HepG2 (cell line): ENCODE results near the gene ZFP1. TPM values are rescaled to one million over a fixed set of nuclear protein-coding genes. Genes with fewer than 3 reads are reported as not detected.

Source experiments
- ATAC-seq: fragments of 200-7000 bp; cut with Tn5 transposase; 3 replicates; pipeline ENCODE4 v1.9.1; 2020; ENCODE audit warnings: mild to moderate bottlenecking, moderate library complexity
- Bru-seq: library from RNA; stranded (reverse); fragments of 400-500 nt; gene quantifications from one replicate; lab custom pipeline; 2021; lab: Mats Ljungman, UMichigan
- BruChase-seq, 2 experiments: library from RNA; stranded (reverse); fragments of 400-500 nt; gene quantifications; one replicate each; lab custom pipeline; 2021; lab: Mats Ljungman, UMichigan
- BruUV-seq: library from RNA; stranded (reverse); fragments of 400-500 nt; replicated peaks from 2 replicates; lab custom pipeline; 2021; lab: Mats Ljungman, UMichigan
- CTCF ChIA-PET: fragments of 300-600 bp; formaldehyde crosslinking; extraction: SDS; loops from one replicate; lab custom pipeline; 2021; ENCODE audit warnings: low total read pairs, inconsistent platforms, low intra/inter-chr PET ratio; lab: Yijun Ruan, JAX
- POLR2A ChIA-PET: fragments of 350-600 bp; sonication (Branson Sonifier 250); formaldehyde crosslinking; loops from one replicate; lab custom pipeline; 2020; ENCODE audit warnings: antibody characterized with exemption, inconsistent platforms; lab: Yijun Ruan, JAX
- DNase-seq: peaks from one replicate; pipeline ENCODE4 v3.0.0-alpha.2; 2015; ENCODE audit warnings: low spot score
- FAIRE-seq: peaks from 3 replicates; lab custom pipeline; 2011; peaks lifted over from hg19 to GRCh38; lab: Jason Lieb, UNC
- H2AFZ ChIP-seq: one replicate; pipeline ENCODE4 v1.6.1; 2011; ENCODE audit warnings: low read length, inconsistent platforms
- H3K27ac ChIP-seq: fragments of 300-600 bp; 3 replicates; pipeline ENCODE4 v1.8.0; 2011; ENCODE audit warnings: mixed run types, mild to moderate bottlenecking, mixed read lengths, low read length, inconsistent platforms; ENCODE audit not compliant: insufficient read depth; ENCODE audit errors: extremely low read length
- H3K27me3 ChIP-seq, 2 experiments: fragments of 200-600 bp in 1 of 2; 2 replicates in 1 of 2; 3 replicates in 1 of 2; pipeline versions ENCODE4 v1.6.0 to v1.8.0; 2011; ENCODE audit warnings: low read length in 2 of 2, mild to moderate bottlenecking in 2 of 2, moderate library complexity in 2 of 2, inconsistent platforms in 1 of 2; ENCODE audit not compliant: insufficient read depth in 2 of 2, control insufficient read depth in 1 of 2
- H3K36me3 ChIP-seq, 2 experiments: fragments of 200-600 bp in 1 of 2; replicated peaks in 1 of 2; 2 replicates in 1 of 2; 3 replicates in 1 of 2; pipeline versions ENCODE4 v1.5.1 to v1.8.0; 2011; ENCODE audit warnings: low read length in 2 of 2, inconsistent platforms in 1 of 2; ENCODE audit not compliant: insufficient read depth in 2 of 2, control insufficient read depth in 1 of 2
- H3K4me1 ChIP-seq: 2 replicates; pipeline ENCODE4 v1.5.1; 2012; ENCODE audit warnings: low read length, inconsistent platforms; ENCODE audit not compliant: insufficient read depth
- H3K4me2 ChIP-seq: 2 replicates; pipeline ENCODE4 v1.6.0; 2011; ENCODE audit warnings: low read depth, low read length, inconsistent platforms
- H3K4me3 ChIP-seq, 3 experiments: fragments of 200-600 bp in 1 of 3; sonication (generic), shearing (Covaris generic) in 1 of 3; replicated peaks in 1 of 3; 2 replicates each; pipeline ENCODE4 v1.5.1; 2011 to 2016; ENCODE audit warnings: low read length in 3 of 3, inconsistent platforms in 2 of 3, low read depth in 2 of 3, mild to moderate bottlenecking in 2 of 3, control low read depth in 1 of 3, mixed read lengths in 1 of 3; ENCODE audit not compliant: insufficient read depth in 1 of 3
- H3K79me2 ChIP-seq: one replicate; pipeline ENCODE4 v1.6.1; 2011; ENCODE audit warnings: low read length, inconsistent platforms; ENCODE audit not compliant: insufficient read depth
- H3K9ac ChIP-seq: 2 replicates; pipeline ENCODE4 v1.6.0; 2011; ENCODE audit warnings: mild to moderate bottlenecking, low read depth, low read length, inconsistent platforms; ENCODE audit not compliant: insufficient read depth
- H3K9me3 ChIP-seq: 2 replicates; pipeline ENCODE4 v1.5.1; 2012; ENCODE audit warnings: mild to moderate bottlenecking, low read length
- H4K20me1 ChIP-seq: 2 replicates; pipeline ENCODE4 v1.6.0; 2011; ENCODE audit warnings: inconsistent platforms, mild to moderate bottlenecking, low read length, moderate library complexity; ENCODE audit not compliant: insufficient read depth
- CC2D1A ChIP-seq: sonication (generic); formaldehyde crosslinking; IDR thresholded peaks from 2 replicates; pipeline ENCODE4 v1.8.1; 2023; ENCODE audit warnings: mild to moderate bottlenecking, missing genetic modification reagents
- ELF1 ChIP-seq: sonication (generic); formaldehyde crosslinking; IDR thresholded peaks from 2 replicates; pipeline ENCODE4 v1.4.0; 2020; ENCODE audit warnings: missing genetic modification reagents
- GLI4 ChIP-seq: sonication (generic); formaldehyde crosslinking; IDR thresholded peaks from 2 replicates; pipeline ENCODE4 v1.5.1; 2020; ENCODE audit warnings: missing genetic modification reagents, mild to moderate bottlenecking, moderate library complexity, borderline replicate concordance
- KLF15 ChIP-seq: sonication (generic); formaldehyde crosslinking; IDR thresholded peaks from 2 replicates; pipeline ENCODE4 v1.8.1; 2023; ENCODE audit warnings: borderline replicate concordance, mild to moderate bottlenecking, inconsistent platforms, missing genetic modification reagents, mixed read lengths
- NFE2L2 ChIP-seq: fragments of 150-350 bp; IDR thresholded peaks from 2 replicates; pipeline ENCODE4 v1.6.1; 2014; ENCODE audit warnings: low read length
- SMARCE1 ChIP-seq: fragments of 450-650 bp; IDR thresholded peaks from 2 replicates; pipeline ENCODE4 v1.6.1; 2017; ENCODE audit warnings: borderline replicate concordance
- SP4 ChIP-seq: sonication (generic); formaldehyde crosslinking; IDR thresholded peaks from 2 replicates; pipeline ENCODE4 v1.8.1; 2023; ENCODE audit warnings: mild to moderate bottlenecking, missing genetic modification reagents
- TEAD3 ChIP-seq: optimal IDR thresholded peaks from 2 replicates; pipeline ENCODE3; 2016; ENCODE audit warnings: borderline replicate concordance
- TSC22D2 ChIP-seq: sonication (generic); formaldehyde crosslinking; IDR thresholded peaks from 2 replicates; pipeline ENCODE4 v1.5.1; 2020; ENCODE audit warnings: missing genetic modification reagents, mild to moderate bottlenecking, borderline replicate concordance
- ZFP41 ChIP-seq: sonication (generic); formaldehyde crosslinking; IDR thresholded peaks from 2 replicates; pipeline ENCODE4 v1.4.0; 2020; ENCODE audit warnings: mild to moderate bottlenecking, missing genetic modification reagents, borderline replicate concordance
- ZNF280B ChIP-seq: sonication (generic); formaldehyde crosslinking; IDR thresholded peaks from 2 replicates; pipeline ENCODE4 v1.5.0; 2020; ENCODE audit warnings: missing genetic modification reagents, mild to moderate bottlenecking, borderline replicate concordance
- ZNF333 ChIP-seq: sonication (generic); formaldehyde crosslinking; IDR thresholded peaks from 2 replicates; pipeline ENCODE4 v1.4.0; 2020; ENCODE audit warnings: mild to moderate bottlenecking, missing genetic modification reagents, borderline replicate concordance
- ZNF557 ChIP-seq: sonication (generic); formaldehyde crosslinking; IDR thresholded peaks from 2 replicates; pipeline ENCODE4 v1.4.0; 2020; ENCODE audit warnings: missing genetic modification reagents
- ZNF777 ChIP-seq: sonication (generic); formaldehyde crosslinking; IDR thresholded peaks from 2 replicates; pipeline ENCODE4 v1.4.0; 2020; ENCODE audit warnings: missing genetic modification reagents
- WGBS: methylation state at CpG from one replicate; pipeline ENCODE4 v1.1.6; 2017; ENCODE audit warnings: low lambda C conversion rate; 5-methylcytosine and 5-hydroxymethylcytosine counted together
- in situ Hi-C: cut with HindIII; loops from 2 replicates; pipeline ENCODE4 v1.10.0; 2017; ENCODE audit warnings: low pct_unique_long_range_greater_than_20kb; ENCODE audit not compliant: extremely low pct_ligation_motif_present
- intact Hi-C: fragments of 100-400 bp; cut with micrococcal nuclease; formaldehyde crosslinking; loops from one replicate; pipeline ENCODE4 v1.10.0; 2022; ENCODE audit not compliant: unreplicated experiment
- long read RNA-seq, 2 experiments: library from RNA in 1 of 2; library from polyadenylated mRNA in 1 of 2; stranded (forward) in 1 of 2; unstranded in 1 of 2; transcript quantifications; one replicate each; pipeline ENCODE4 v2.0.0, GENCODE V29; 2019 to 2022
- polyA minus RNA-seq, 3 experiments: library from RNA; depleted of rRNA, polyadenylated mRNA; stranded (reverse); fragments of >200 nt; gene quantifications; 2 replicates each; pipeline ENCODE4 v1.2.3, GENCODE V29; 2011; ENCODE audit warnings: low replicate concordance in 1 of 3
- polyA plus RNA-seq, 8 experiments: library from polyadenylated mRNA; depleted of rRNA in 3 of 8; stranded (reverse) in 7 of 8; unstranded in 1 of 8; fragments of >200 nt; fragmentation: Illumina TruSeq in 4 of 8; extraction: Trizol in 4 of 8; gene quantifications; 2 replicates each; pipeline versions ENCODE4 v1.2.1 to v1.2.3, GENCODE V29; 2011 to 2016; ENCODE audit warnings: low read depth in 4 of 8, missing spikeins in 1 of 8, mixed read lengths in 1 of 8; ENCODE audit not compliant: insufficient read depth in 1 of 8
- total RNA-seq, 5 experiments: library from RNA; depleted of rRNA; stranded (reverse); fragments of >200 nt; fragmentation: Illumina TruSeq; extraction: Trizol; gene quantifications; 2 replicates each; pipeline ENCODE4 v1.2.3, GENCODE V29; 2016; ENCODE audit warnings: low read depth in 1 of 5
- TF ChIP-seq, protein P1 (sequence below): sonication (generic); formaldehyde crosslinking; IDR thresholded peaks from 2 replicates; pipeline ENCODE4 v1.8.0; 2022; ENCODE audit warnings: mild to moderate bottlenecking, missing genetic modification reagents, moderate library complexity

ZFP1 gene
- 14.0 and 18.8 TPM in 2 replicates for total RNA-seq (2016; rRNA removed; fragmentation: Illumina TruSeq; extraction: Trizol)
- total RNA-seq (2016; cell fraction: cytosol; rRNA removed; fragmentation: Illumina TruSeq; extraction: Trizol; ENCODE audit: low read depth): 2.3 TPM in 2 replicates
- 13.8 and 20.4 TPM in 2 replicates for total RNA-seq (2016; cell fraction: insoluble cytoplasmic fraction; rRNA removed; fragmentation: Illumina TruSeq; extraction: Trizol)
- 8.4 and 9.4 TPM in 2 replicates for total RNA-seq (2016; cell fraction: membrane; rRNA removed; fragmentation: Illumina TruSeq; extraction: Trizol)
- 13.2 and 13.5 TPM in 2 replicates for total RNA-seq (2016; cell fraction: nucleus; rRNA removed; fragmentation: Illumina TruSeq; extraction: Trizol)
- polyA plus RNA-seq (2011; rRNA removed): 6.6 and 8.3 TPM in 2 replicates
- 3.6 and 6.5 TPM in 2 replicates for polyA plus RNA-seq (2011; cell fraction: cytosol; rRNA removed)
- 4.8 TPM in 2 replicates for polyA plus RNA-seq (2011; cell fraction: nucleus; rRNA removed)
- 9.9 and 11.6 TPM in 2 replicates for polyA plus RNA-seq (2012)
- 0.85 and 1.1 TPM in 2 replicates for polyA plus RNA-seq (2016; cell fraction: cytosol; fragmentation: Illumina TruSeq; extraction: Trizol; ENCODE audit: low read depth)
- 14.9 and 16.4 TPM in 2 replicates for polyA plus RNA-seq (2016; cell fraction: insoluble cytoplasmic fraction; fragmentation: Illumina TruSeq; extraction: Trizol; ENCODE audit: low read depth)
- polyA plus RNA-seq (2016; cell fraction: membrane; fragmentation: Illumina TruSeq; extraction: Trizol; ENCODE audit: low read depth): 3.1 and 3.8 TPM in 2 replicates
- polyA plus RNA-seq (2016; cell fraction: nucleus; fragmentation: Illumina TruSeq; extraction: Trizol; ENCODE audit: insufficient read depth, low read depth): 13.5 and 13.6 TPM in 2 replicates
- polyA minus RNA-seq (2011; rRNA and poly(A)+ RNA removed; ENCODE audit: low replicate concordance): 9.0 and 12.5 TPM in 2 replicates
- polyA minus RNA-seq (2011; cell fraction: cytosol; rRNA and poly(A)+ RNA removed): 14.7 and 14.8 TPM in 2 replicates
- 12.1 and 16.3 TPM in 2 replicates for polyA minus RNA-seq (2011; cell fraction: nucleus; rRNA and poly(A)+ RNA removed)
- Bru-seq, nascent RNA: percentile 71 among the genes with signal in this experiment
- percentile 76 among the genes with signal in this experiment for BruChase-seq, experiment 1, labeled RNA remaining after a 6-hour chase
- BruChase-seq, experiment 2, labeled RNA remaining after a 2-hour chase: percentile 79 among the genes with signal in this experiment
- long read RNA-seq, experiment 1, partial matches to known transcripts: 0 of 4 reads
- long read RNA-seq, experiment 1, other reads (novel, unspliced or antisense): 0 of 4 reads
- long read RNA-seq, experiment 2, partial matches to known transcripts: 0 of 14 reads
- long read RNA-seq, experiment 2, other reads (novel, unspliced or antisense): 14 of 14 reads

- peaks cover 26% of the 10 kb centered on the region for H3K9me3 ChIP-seq
- H3K4me2 ChIP-seq: peak within 1 kb of the TSS; percentile 91
- H3K27me3 ChIP-seq: no peaks in the 10 kb centered on the region
- peak; percentile 93 for ATAC-seq
- H4K20me1 ChIP-seq: 0 out of 2 replicates have a peak, but pooled peaks cover 5% of the 10 kb centered on the region
- WGBS: 2% methylated on average over 28 of the region's 93 CpGs
- peak within 1 kb of the TSS; percentile 84 for H3K27ac ChIP-seq
- H3K36me3 ChIP-seq: peaks cover 0 to 16% of the 10 kb centered on the region in 2 experiments; a peak in 4 of 5 replicates
- peaks cover 42% of the 10 kb centered on the region for H3K79me2 ChIP-seq
- peaks cover 23% of the 10 kb centered on the region for H3K4me1 ChIP-seq
- peak; percentile 91 for DNase-seq
- ChIA-PET CTCF (no interaction called here), POLR2A (no interaction called here)
- H2AFZ ChIP-seq: peak within 1 kb of the TSS; percentile 21
- H3K9ac ChIP-seq: peak within 1 kb of the TSS; percentile 81
- BruUV-seq: TSS peak; percentile 61
- FAIRE-seq: peak; percentile 67
- in situ Hi-C loops (no loop called here), intact Hi-C loops (loop anchor here (1.0 to 2.0 kb wide), 2 partner anchors 20 to 32 kb away; partner anchors contain the start of gene LDHD)
- peak within 1 kb of the TSS; percentile 94 to 98 (median 96) for H3K4me3 ChIP-seq
- peak; percentile 97 for TF ChIP-seq ZNF280B (CRISPR knock-in tag)
- peak; percentile 80; the same call in 1 of the 2 replicates for TF ChIP-seq TSC22D2 (CRISPR knock-in tag)
- TF ChIP-seq CC2D1A (CRISPR knock-in tag): no peak
- TF ChIP-seq TEAD3 (CRISPR knock-in tag): peak; percentile 67
- TF ChIP-seq SMARCE1: no peak
- peak; percentile 85 for TF ChIP-seq SP4 (CRISPR knock-in tag)
- TF ChIP-seq KLF15 (CRISPR knock-in tag): peak; percentile 78
- TF ChIP-seq ZNF333: peak; percentile 88; the same call in 1 of the 2 replicates
- no peak for TF ChIP-seq NFE2L2
- peak; percentile 84 for TF ChIP-seq ZNF777
- TF ChIP-seq, protein P1, sequence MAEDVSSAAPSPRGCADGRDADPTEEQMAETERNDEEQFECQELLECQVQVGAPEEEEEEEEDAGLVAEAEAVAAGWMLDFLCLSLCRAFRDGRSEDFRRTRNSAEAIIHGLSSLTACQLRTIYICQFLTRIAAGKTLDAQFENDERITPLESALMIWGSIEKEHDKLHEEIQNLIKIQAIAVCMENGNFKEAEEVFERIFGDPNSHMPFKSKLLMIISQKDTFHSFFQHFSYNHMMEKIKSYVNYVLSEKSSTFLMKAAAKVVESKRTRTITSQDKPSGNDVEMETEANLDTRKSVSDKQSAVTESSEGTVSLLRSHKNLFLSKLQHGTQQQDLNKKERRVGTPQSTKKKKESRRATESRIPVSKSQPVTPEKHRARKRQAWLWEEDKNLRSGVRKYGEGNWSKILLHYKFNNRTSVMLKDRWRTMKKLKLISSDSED (CRISPR knock-in tag): no peak
- no peak for TF ChIP-seq ZFP41 (CRISPR knock-in tag)
- 0 out of 2 replicates have a peak, but pooled peaks have one; percentile 48 for TF ChIP-seq ZNF557
- peak; percentile 62 for TF ChIP-seq ELF1 (CRISPR knock-in tag)
- TF ChIP-seq GLI4 (CRISPR knock-in tag): peak; percentile 97
Measured at GRCh38 chr16:75148311-75149195, at the start of gene ZFP1. ZFP1 (plus strand) TSS chr16:75148524; CDS start chr16:75152952, 4,428 bp downstream.
